HG03064 (cell line): ENCODE data around the gene HOXB7.

Source experiments
- ATAC-seq: cut with Tn5 transposase; IDR thresholded peaks from one replicate; pipeline ENCODE4 v1.9.1; 2021; ENCODE audit warnings: low read depth; ENCODE audit not compliant: unreplicated experiment

Gene HOXB7

GRCh38 chr17:48610282-48611211 is at the start of gene HOXB7:
Gene HOXB7, minus strand, starts transcription at chr17:48611017. Its CDS starts 99 bp downstream, at chr17:48610918.
- no peak for ATAC-seq

- no peak for ATAC-seq
These were observed 45.1 kb upstream of the HOXB7 start for GRCh38 chr17:48655913-48656312.

GRCh38 chr17:48649741-48650140 is 38.9 kb upstream of the HOXB7 start:
- ATAC-seq: no peak

GRCh38 chr17:48647963-48648245 is 37.1 kb upstream of the HOXB7 start:
- no peak for ATAC-seq

GRCh38 chr17:48647103-48647962 is 36.5 kb upstream of the HOXB7 start:
- ATAC-seq: no peak

- no peak for ATAC-seq
These were observed 35.6 kb upstream of the HOXB7 start for GRCh38 chr17:48646183-48647102.

- ATAC-seq: no peak
These were observed 34.9 kb upstream of the HOXB7 start for GRCh38 chr17:48645639-48646182.

GRCh38 chr17:48644910-48645557 is 34.2 kb upstream of the HOXB7 start:
- ATAC-seq: no peak

- ATAC-seq: no peak
These were observed 33.3 kb upstream of the HOXB7 start for GRCh38 chr17:48644159-48644558.

GRCh38 chr17:48643697-48644012 is 32.8 kb upstream of the HOXB7 start:
- no peak for ATAC-seq

- no peak for ATAC-seq
These were observed 32.3 kb upstream of the HOXB7 start for GRCh38 chr17:48642843-48643696.

- ATAC-seq: no peak
These were observed 31.4 kb upstream of the HOXB7 start for GRCh38 chr17:48642059-48642842.

- no peak for ATAC-seq
These were observed 30.8 kb upstream of the HOXB7 start for GRCh38 chr17:48641541-48642058.

- ATAC-seq: no peak
These were observed 30.0 kb upstream of the HOXB7 start for GRCh38 chr17:48640858-48641180.

- no peak for ATAC-seq
These were observed 29.4 kb upstream of the HOXB7 start for GRCh38 chr17:48639982-48640857.

GRCh38 chr17:48639136-48639535 is 28.3 kb upstream of the HOXB7 start:
- ATAC-seq: no peak
